PC-3 (cell line): Measurements from ENCODE around the gene RASAL2. TPM values are rescaled to one million over a fixed set of nuclear protein-coding genes. Genes with fewer than 3 reads are reported as not detected.

Experiments
- ATAC-seq: fragments of 200-7000 bp; cut with Tn5 transposase; 2 replicates; pipeline ENCODE4 v1.9.1; 2020; ENCODE audit warnings: mild to moderate bottlenecking, moderate library complexity
- BruUV-seq: library from RNA; stranded (reverse); fragments of 400-500 nt; replicated peaks from 2 replicates; lab custom pipeline; 2021; lab: Mats Ljungman, UMichigan
- CTCF ChIA-PET: fragments of 300-600 bp; sonication (Branson Sonifier 250); formaldehyde crosslinking; loops from one replicate; lab custom pipeline; 2022; ENCODE audit warnings: antibody characterized with exemption; lab: Charles Lee
- POLR2A ChIA-PET: fragments of 300-600 bp; sonication (Branson Sonifier 250); formaldehyde crosslinking; loops from one replicate; lab custom pipeline; 2022; ENCODE audit warnings: antibody characterized with exemption; ENCODE audit not compliant: unreplicated experiment; lab: Charles Lee
- DNase-seq: peaks from one replicate; pipeline ENCODE4 v3.0.0-alpha.2; 2015
- H2AFZ ChIP-seq: fragments of 300-600 bp; sonication (generic); 2 replicates; pipeline ENCODE4 v1.6.0; 2016; ENCODE audit warnings: antibody characterized with exemption, low read length
- H3F3A ChIP-seq: fragments of 300-600 bp; sonication (generic); one replicate; pipeline ENCODE4 v1.6.0; 2017; ENCODE audit warnings: antibody characterized with exemption, low read length, control low read depth, mild to moderate bottlenecking; ENCODE audit not compliant: unreplicated experiment
- H3K27ac ChIP-seq: fragments of 300-600 bp; sonication (generic); 2 replicates; pipeline ENCODE4 v1.5.1; 2016; ENCODE audit warnings: mild to moderate bottlenecking, low read length
- H3K27me3 ChIP-seq: fragments of 300-600 bp; sonication (generic); 2 replicates; pipeline ENCODE4 v1.6.1; 2016; ENCODE audit warnings: low read length, mixed read lengths
- H3K36me3 ChIP-seq: fragments of 300-600 bp; sonication (generic); 2 replicates; pipeline ENCODE4 v1.6.1; 2016; ENCODE audit warnings: low read depth, mixed run types, low read length, mixed read lengths
- H3K4me1 ChIP-seq: fragments of 300-600 bp; sonication (generic); 2 replicates; pipeline ENCODE4 v1.5.1; 2016; ENCODE audit warnings: low read length; ENCODE audit not compliant: insufficient read depth
- H3K4me2 ChIP-seq: fragments of 300-600 bp; sonication (generic); 2 replicates; pipeline ENCODE4 v1.6.0; 2016; ENCODE audit warnings: low read length
- H3K4me3 ChIP-seq: fragments of 300-600 bp; sonication (generic); 2 replicates; pipeline ENCODE4 v1.5.1; 2016; ENCODE audit warnings: mild to moderate bottlenecking, low read length, mixed read lengths
- H3K79me2 ChIP-seq: fragments of 300-600 bp; sonication (generic); 2 replicates; pipeline ENCODE4 v1.6.1; 2017; ENCODE audit warnings: low read length, mixed read lengths
- H3K9ac ChIP-seq: fragments of 300-600 bp; sonication (generic); 2 replicates; pipeline ENCODE4 v1.6.0; 2016; ENCODE audit warnings: mild to moderate bottlenecking, low read length
- H3K9me2 ChIP-seq: fragments of 300-600 bp; sonication (generic); replicated peaks from 2 replicates; pipeline ENCODE4 v1.6.1; 2016; ENCODE audit warnings: mixed run types, low read length, mixed read lengths
- H3K9me3 ChIP-seq: fragments of 300-600 bp; sonication (generic); 2 replicates; pipeline ENCODE4 v1.6.1; 2016; ENCODE audit warnings: low read length, mixed read lengths
- H4K20me1 ChIP-seq: fragments of 300-600 bp; sonication (generic); 2 replicates; pipeline ENCODE4 v1.6.1; 2016; ENCODE audit warnings: low read length, mixed read lengths
- CTCF ChIP-seq: fragments of 300-600 bp; sonication (generic); conservative IDR thresholded peaks from 2 replicates; pipeline ENCODE4 v1.5.1; 2017; ENCODE audit warnings: antibody characterized with exemption, low read depth, mild to moderate bottlenecking, low read length
- EZH2 ChIP-seq: fragments of 300-600 bp; sonication (generic); IDR thresholded peaks from one replicate; pipeline ENCODE4 v1.6.1; 2017; ENCODE audit warnings: antibody characterized with exemption, mild to moderate bottlenecking, low read length; ENCODE audit not compliant: unreplicated experiment
- EZH2phosphoT487 ChIP-seq: fragments of 300-600 bp; sonication (generic); IDR thresholded peaks from 2 replicates; pipeline ENCODE4 v1.6.1; 2018; ENCODE audit warnings: mild to moderate bottlenecking, antibody characterized with exemption, low read length, borderline replicate concordance
- intact Hi-C: fragments of 100-400 bp; cut with micrococcal nuclease; formaldehyde crosslinking; loops from 2 replicates; pipeline ENCODE4 v1.9.0; 2023
- total RNA-seq: library from RNA; depleted of rRNA; stranded (reverse); fragments of >200 nt; gene quantifications from 2 replicates; pipeline ENCODE4 v1.2.3, GENCODE V29; 2014

RASAL2 gene
- total RNA-seq, 1 experiment from 2014 or later, result 7.9 TPM

GRCh38 chr1:178367151-178367550 lies 273.2 kb downstream of the RASAL2 start:
- H3K9ac ChIP-seq, result no peak overlapping the region
- H3K27ac ChIP-seq, result no peak overlapping the region
- H3K79me2 ChIP-seq, result no peaks in the 10 kb centered on the region
- intact Hi-C loops, result no loop called here
- DNase-seq (no peak), ATAC-seq (no peak)
- BruUV-seq, result no TSS peak
- no peaks in the 10 kb centered on the region for H3K9me2 ChIP-seq
- CTCF ChIA-PET, result no interaction called here
- POLR2A ChIA-PET, result no interaction called here
- H2AFZ ChIP-seq, result no peak overlapping the region
- H4K20me1 ChIP-seq, result no peaks in the 10 kb centered on the region
- H3K4me2 ChIP-seq, result no peak overlapping the region
- H3K4me3 ChIP-seq, result no peak overlapping the region
- H3K27me3 ChIP-seq, result no peaks in the 10 kb centered on the region
- H3F3A ChIP-seq, result no peaks in the 10 kb centered on the region
- TF ChIP-seq EZH2, result no peak
- TF ChIP-seq EZH2phosphoT487, result no peak
- no peak for TF ChIP-seq CTCF
- peaks cover 6% of the 10 kb centered on the region; the same call in 1 of the 2 replicates for H3K4me1 ChIP-seq
- no peaks in the 10 kb centered on the region for H3K9me3 ChIP-seq
- H3K36me3 ChIP-seq, result no peaks in the 10 kb centered on the region

GRCh38 chr1:178368208-178368607 lies 274.3 kb downstream of the RASAL2 start:
- DNase-seq, result no peak
- no peak for ATAC-seq

More at GRCh38 chr1:178368208-178368607, 274.3 kb downstream of the RASAL2 start:
- no peaks in the 10 kb centered on the region for H3F3A ChIP-seq
- H3K27me3 ChIP-seq, result no peaks in the 10 kb centered on the region
- no peak overlapping the region for H3K9ac ChIP-seq
- H3K9me2 ChIP-seq, result no peaks in the 10 kb centered on the region
- intact Hi-C loops, result no loop called here
- H3K4me3 ChIP-seq, result no peak overlapping the region
- no peaks in the 10 kb centered on the region for H3K9me3 ChIP-seq
- H3K4me2 ChIP-seq, result no peak overlapping the region
- no peaks in the 10 kb centered on the region for H3K79me2 ChIP-seq
- POLR2A ChIA-PET, result no interaction called here
- no peak overlapping the region for H2AFZ ChIP-seq
- H4K20me1 ChIP-seq, result no peaks in the 10 kb centered on the region
- CTCF ChIA-PET, result no interaction called here
- peaks cover 6% of the 10 kb centered on the region; the same call in 1 of the 2 replicates for H3K4me1 ChIP-seq
- no peak overlapping the region for H3K27ac ChIP-seq
- no peak for TF ChIP-seq CTCF
- TF ChIP-seq EZH2, result no peak
- TF ChIP-seq EZH2phosphoT487, result no peak
- no peaks in the 10 kb centered on the region for H3K36me3 ChIP-seq
- BruUV-seq, result no TSS peak
